ENCODE data around the gene CR1L.
"Not testable (repeated sequence)": the region's sequence is repeated elsewhere in the genome, so short reads cannot be mapped to it uniquely, and the experiment has no call there.

CR1L gene

GRCh38 chr1:207712701-207713100 lies 67.8 kb downstream of the CR1L start:
- H3K27me3 Mint-ChIP-seq; DNase-seq; ATAC-seq (replicated peaks); H3K4me1 Mint-ChIP-seq (ENCODE audit: low read depth in 2 of 2); H3K36me3 Mint-ChIP-seq (ENCODE audit: insufficient read depth); H3K27ac Mint-ChIP-seq; H3K9me3 Mint-ChIP-seq; H3K4me3 Mint-ChIP-seq: not testable (repeated sequence)

DNA sequence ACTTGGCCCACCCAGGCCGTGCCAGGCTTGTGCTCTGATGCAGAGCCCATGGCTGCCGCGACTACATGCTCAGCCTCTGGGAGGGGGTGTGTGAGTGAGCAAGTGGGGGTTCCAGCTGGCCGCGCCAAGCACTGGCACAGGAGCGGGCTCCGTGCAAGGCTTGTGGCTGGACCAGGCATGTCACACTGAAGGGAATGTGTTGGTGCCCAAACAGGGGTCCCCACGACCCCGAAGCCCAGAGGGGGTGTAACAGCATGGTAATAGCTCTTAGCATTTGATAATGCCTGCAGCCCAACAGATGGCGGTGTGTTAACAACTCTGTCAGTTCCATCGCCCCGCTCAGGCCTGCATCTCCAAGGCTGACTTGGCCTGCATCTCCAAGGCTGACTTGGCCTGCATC lies 68.6 kb downstream of the CR1L start:
- H3K4me1 Mint-ChIP-seq (ENCODE audit: low read depth in 2 of 2): no peaks in the 10 kb centered on the region
- DNase-seq (no peak), ATAC-seq (replicated peaks) (no peak)
- H3K27me3 Mint-ChIP-seq: peaks cover 7 to 10% of the 10 kb centered on the region in 2 donors
- no peaks in the 10 kb centered on the region for H3K36me3 Mint-ChIP-seq (ENCODE audit: insufficient read depth)
- H3K27ac Mint-ChIP-seq: no peak overlapping the region
- no peak overlapping the region for H3K4me3 Mint-ChIP-seq
- H3K9me3 Mint-ChIP-seq: no peaks in the 10 kb centered on the region

- Mint-ChIP-seq H3K9me3 (no peaks in the 10 kb centered on the region), H3K36me3 (ENCODE audit: insufficient read depth) (no peaks in the 10 kb centered on the region)
- no peak for DNase-seq
These were observed 74.3 kb downstream of the CR1L start for GRCh38 chr1:207719234-207719633.

GRCh38 chr1:207728200-207728858 lies 83.4 kb downstream of the CR1L start:
- H3K4me1 Mint-ChIP-seq (ENCODE audit: low read depth in 2 of 2); ATAC-seq (replicated peaks); H3K36me3 Mint-ChIP-seq (ENCODE audit: insufficient read depth); DNase-seq; H3K9me3 Mint-ChIP-seq; H3K27ac Mint-ChIP-seq; H3K4me3 Mint-ChIP-seq: not testable (repeated sequence)
- H3K27me3 Mint-ChIP-seq: peaks cover 0 to 13% of the 10 kb centered on the region in 2 donors

More at GRCh38 chr1:207719234-207719633, 74.3 kb downstream of the CR1L start:
- H3K27me3 Mint-ChIP-seq: peaks cover 7 to 16% of the 10 kb centered on the region in 2 donors
- no peak for ATAC-seq (replicated peaks)
- H3K4me1 Mint-ChIP-seq (ENCODE audit: low read depth in 2 of 2): no peaks in the 10 kb centered on the region
- no peak overlapping the region for H3K4me3 Mint-ChIP-seq
- H3K27ac Mint-ChIP-seq: no peak overlapping the region

DNA sequence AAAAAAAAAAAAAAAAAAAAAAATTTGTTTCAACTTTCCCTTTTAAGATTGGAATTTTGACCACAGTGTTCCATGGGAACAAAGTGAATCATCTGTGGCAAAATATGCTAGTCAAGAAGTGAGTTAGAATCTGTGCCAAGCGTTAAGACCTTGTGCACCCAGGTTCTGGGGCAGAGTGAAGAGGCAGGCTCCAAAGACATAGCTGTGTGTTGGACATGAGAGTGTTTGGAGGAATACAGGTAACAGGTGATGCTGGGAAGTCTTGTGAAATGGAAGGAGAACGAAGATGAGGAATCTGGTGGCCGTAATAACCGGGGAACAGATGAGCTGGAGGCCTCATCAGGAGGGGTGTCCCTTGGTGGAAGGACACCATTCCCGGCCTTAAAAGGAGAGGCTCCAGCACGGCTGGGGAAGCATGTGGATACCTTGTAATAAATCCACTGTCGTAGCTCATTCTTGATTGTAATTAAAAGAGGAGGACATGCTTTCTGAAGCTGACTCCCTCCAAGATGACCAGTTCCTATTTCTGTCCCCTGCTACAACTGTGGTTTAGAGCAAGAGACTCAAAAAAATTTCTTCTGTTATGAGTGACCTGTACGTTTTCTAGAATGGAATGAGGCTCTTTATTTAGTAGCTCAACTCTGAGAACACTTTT lies 92.7 kb downstream of the CR1L start:
- H3K4me3 Mint-ChIP-seq; H3K27me3 Mint-ChIP-seq; ATAC-seq (replicated peaks); H3K27ac Mint-ChIP-seq; H3K36me3 Mint-ChIP-seq (ENCODE audit: insufficient read depth); DNase-seq; H3K4me1 Mint-ChIP-seq (ENCODE audit: low read depth in 2 of 2); H3K9me3 Mint-ChIP-seq: not testable (repeated sequence)

- H3K4me1 Mint-ChIP-seq (ENCODE audit: low read depth in 2 of 2); H3K27me3 Mint-ChIP-seq; DNase-seq; H3K27ac Mint-ChIP-seq; H3K4me3 Mint-ChIP-seq; H3K36me3 Mint-ChIP-seq (ENCODE audit: insufficient read depth); H3K9me3 Mint-ChIP-seq: not testable (repeated sequence)
- ATAC-seq (replicated peaks): peak; percentile 42
These were observed 93.3 kb downstream of the CR1L start for GRCh38 chr1:207738158-207738659.

- Mint-ChIP-seq H3K27me3 (peaks cover 6% of the 10 kb centered on the region in 2 donors), H3K4me1 (ENCODE audit: low read depth in 2 of 2) (no peaks in the 10 kb centered on the region), H3K27ac (no peak overlapping the region), H3K36me3 (ENCODE audit: insufficient read depth) (no peaks in the 10 kb centered on the region), H3K4me3 (no peak overlapping the region), H3K9me3 (no peaks in the 10 kb centered on the region)
- DNase-seq: no peak
- no peak for ATAC-seq (replicated peaks)
These were observed 95.3 kb downstream of the CR1L start for GRCh38 chr1:207740207-207740606.

DNA sequence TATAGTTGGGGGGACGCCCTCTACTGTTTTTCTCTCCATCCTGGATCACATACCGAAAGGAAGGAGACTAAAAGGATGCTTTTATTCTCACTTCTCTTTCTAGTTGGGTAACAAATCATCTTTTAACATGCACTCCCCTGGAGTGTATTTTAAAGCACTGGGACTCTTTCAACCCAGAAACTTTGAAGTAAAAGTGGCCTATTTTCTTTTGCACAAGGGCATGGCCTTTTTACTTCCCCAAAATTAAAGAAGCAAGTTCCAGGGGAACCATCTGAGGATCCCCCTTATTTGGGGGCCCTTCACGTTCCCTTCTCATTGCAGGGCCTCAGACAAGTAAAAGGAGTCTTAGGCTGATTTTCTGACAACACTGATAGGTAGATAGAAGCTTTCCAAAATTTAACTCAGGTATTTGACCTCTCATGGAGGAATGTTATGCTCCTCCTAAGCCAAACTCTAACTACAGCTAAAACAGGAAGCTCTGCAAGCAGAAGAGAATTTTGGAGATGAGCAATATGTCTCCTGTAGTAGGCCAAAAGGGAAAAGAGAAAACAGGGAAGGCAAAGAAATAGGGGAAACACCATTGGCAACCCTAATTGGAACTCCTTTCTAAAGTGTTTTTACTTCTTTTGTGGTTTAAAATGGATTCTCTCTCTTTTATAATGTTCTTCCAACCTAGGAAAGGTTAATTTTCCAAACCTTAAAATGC lies 98.1 kb downstream of the CR1L start:
- Mint-ChIP-seq H3K4me3 (no peak overlapping the region), H3K27ac (no peak overlapping the region), H3K36me3 (ENCODE audit: insufficient read depth) (no peaks in the 10 kb centered on the region), H3K27me3 (peaks cover 6% of the 10 kb centered on the region in 2 donors), H3K9me3 (no peaks in the 10 kb centered on the region), H3K4me1 (ENCODE audit: low read depth in 2 of 2) (no peaks in the 10 kb centered on the region)
- no peak for DNase-seq
- ATAC-seq (replicated peaks): no peak

DNA sequence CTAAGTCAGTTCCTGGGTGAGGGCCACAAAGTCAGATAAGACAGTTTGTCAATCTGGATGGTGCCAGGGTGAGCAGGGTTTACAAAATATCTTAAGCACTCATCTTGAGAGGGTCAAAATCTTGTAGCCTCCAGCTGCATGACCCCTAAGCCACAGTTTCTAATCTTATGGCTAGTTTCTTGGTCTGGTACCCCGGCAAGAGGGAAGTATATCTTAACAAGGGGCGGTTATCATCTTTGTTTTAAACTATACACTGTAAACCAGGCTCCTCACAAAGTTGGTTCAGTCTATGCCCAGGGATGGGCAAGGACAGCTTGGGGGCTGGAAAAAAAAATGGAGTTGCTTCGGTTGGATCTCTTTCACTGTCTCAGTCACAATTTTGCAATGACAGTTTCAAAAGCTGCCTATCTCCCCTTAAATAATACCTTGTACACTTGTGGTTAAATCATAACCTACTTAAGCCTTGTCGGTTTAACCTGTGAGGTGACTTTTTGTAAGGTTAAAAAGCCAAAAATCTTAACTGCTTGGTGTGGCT lies 99.1 kb downstream of the CR1L start:
- Mint-ChIP-seq H3K36me3 (ENCODE audit: insufficient read depth) (no peaks in the 10 kb centered on the region), H3K4me1 (ENCODE audit: low read depth in 2 of 2) (peaks cover 0 to 2% of the 10 kb centered on the region in 2 donors), H3K27me3 (peaks cover 6% of the 10 kb centered on the region in 2 donors), H3K9me3 (no peaks in the 10 kb centered on the region), H3K4me3 (no peak overlapping the region), H3K27ac (no peak overlapping the region)
- DNase-seq (no peak), ATAC-seq (replicated peaks) (no peak)

GRCh38 chr1:207745285-207745684 lies 100.4 kb downstream of the CR1L start:
- Mint-ChIP-seq H3K36me3 (ENCODE audit: insufficient read depth) (no peaks in the 10 kb centered on the region), H3K4me1 (ENCODE audit: low read depth in 2 of 2) (peaks cover 0 to 5% of the 10 kb centered on the region in 2 donors), H3K27me3 (peaks cover 6% of the 10 kb centered on the region in 2 donors), H3K4me3 (no peak overlapping the region), H3K9me3 (no peaks in the 10 kb centered on the region), H3K27ac (no peak overlapping the region)
- no peak for ATAC-seq (replicated peaks)
- no peak for DNase-seq

DNA sequence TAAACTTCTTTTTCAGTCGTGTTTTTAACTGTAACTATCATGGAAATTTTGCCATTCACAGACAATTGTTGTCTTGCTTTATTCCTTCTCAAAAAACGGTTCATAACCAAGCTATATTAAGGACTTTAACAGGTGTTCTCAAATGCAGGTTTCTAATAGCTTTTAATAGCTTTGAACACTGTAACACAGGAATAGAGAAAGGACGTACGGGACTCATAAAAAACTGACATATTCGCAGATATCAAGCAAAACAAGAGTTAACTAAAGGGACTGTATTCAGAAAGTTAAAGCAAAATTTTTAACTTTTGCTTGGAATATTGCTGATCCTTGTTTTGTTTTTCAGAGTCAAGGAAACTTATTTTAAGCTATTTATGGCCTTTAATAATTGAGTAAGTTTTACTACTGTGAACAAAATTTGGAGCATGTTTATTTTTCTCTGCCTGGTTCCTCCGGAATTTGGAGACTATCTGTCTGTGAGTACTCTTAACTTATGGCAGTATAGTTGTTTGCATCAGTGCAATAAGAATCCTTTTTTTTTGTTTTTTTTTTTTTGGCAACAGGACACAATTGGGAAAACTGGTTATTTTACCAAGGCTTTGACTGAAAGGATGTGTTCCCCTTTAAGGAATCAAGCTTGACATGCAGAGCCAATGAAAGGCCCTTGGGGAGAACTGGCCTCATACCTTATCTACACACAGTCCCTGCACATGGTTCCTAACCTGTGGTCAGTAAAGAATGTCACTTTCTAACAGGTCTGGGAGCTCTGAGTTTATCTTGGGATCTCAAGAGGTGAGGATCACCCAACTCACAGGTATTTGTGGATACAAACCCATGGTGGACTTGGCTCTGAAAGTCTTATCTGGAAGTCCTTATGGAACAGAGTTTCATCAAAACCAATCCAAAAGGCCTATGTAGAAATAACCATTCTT lies 101.2 kb downstream of the CR1L start:
- H3K4me1 Mint-ChIP-seq (ENCODE audit: low read depth in 2 of 2): peaks cover 2 to 7% of the 10 kb centered on the region in 2 donors
- no peaks in the 10 kb centered on the region for H3K9me3 Mint-ChIP-seq
- H3K27me3 Mint-ChIP-seq: peaks cover 3 to 6% of the 10 kb centered on the region in 2 donors
- H3K27ac Mint-ChIP-seq: no peak overlapping the region
- ATAC-seq (replicated peaks): no peak
- DNase-seq: no peak
- no peak overlapping the region for H3K4me3 Mint-ChIP-seq
- H3K36me3 Mint-ChIP-seq (ENCODE audit: insufficient read depth): no peaks in the 10 kb centered on the region

DNA sequence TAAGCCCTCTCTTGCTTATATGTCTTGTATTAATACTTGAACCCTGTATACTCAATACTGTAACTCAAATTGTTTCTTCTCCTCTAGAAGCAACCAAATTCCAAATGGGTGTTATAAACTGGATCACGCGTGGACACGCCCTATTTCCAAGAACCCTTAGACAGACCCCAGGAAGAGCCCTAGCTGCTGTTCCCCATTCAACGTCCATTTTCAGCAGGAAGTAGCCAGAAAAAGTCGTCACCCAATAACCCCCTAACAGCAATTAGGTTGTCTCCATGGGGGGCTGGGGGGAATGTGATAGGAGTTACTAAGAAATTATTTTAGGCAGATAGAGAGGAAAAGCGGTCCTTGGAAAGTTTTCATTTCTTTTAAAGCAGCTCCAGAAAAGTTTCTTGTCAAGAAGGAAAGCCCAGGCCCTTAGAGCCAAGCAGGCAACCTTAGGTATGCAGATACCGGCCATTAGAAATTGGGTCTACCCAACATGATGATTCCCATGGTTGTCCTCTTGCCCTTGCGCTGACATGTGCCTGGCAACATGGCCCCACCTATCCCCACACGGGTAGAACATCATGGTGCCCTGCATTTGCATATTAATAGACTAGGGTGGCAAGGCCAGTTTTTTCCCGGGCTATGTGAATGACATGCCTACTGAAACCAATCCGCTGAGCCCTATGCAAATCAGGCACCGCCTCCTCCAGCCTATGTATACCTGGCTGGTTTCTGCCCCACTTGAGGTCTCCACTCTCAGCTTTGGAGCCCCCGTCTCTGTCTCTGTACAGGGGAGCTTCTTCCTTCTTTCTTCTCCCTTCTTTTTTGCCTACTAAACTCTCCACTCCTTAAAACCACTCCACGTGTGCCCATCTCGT lies 102.9 kb downstream of the CR1L start:
- DNase-seq (no peak), ATAC-seq (replicated peaks) (no peak)
- H3K27ac Mint-ChIP-seq: no peak overlapping the region
- peaks cover 9% of the 10 kb centered on the region for H3K36me3 Mint-ChIP-seq (ENCODE audit: insufficient read depth)
- H3K4me3 Mint-ChIP-seq: no peak overlapping the region
- H3K9me3 Mint-ChIP-seq: no peaks in the 10 kb centered on the region
- H3K27me3 Mint-ChIP-seq: no peaks in the 10 kb centered on the region
- peaks cover 19 to 21% of the 10 kb centered on the region in 2 donors for H3K4me1 Mint-ChIP-seq (ENCODE audit: low read depth in 2 of 2)
